Central memory CD8-positive, alpha-beta T cell (primary cell): ENCODE results near the gene ZIM2.

Experiments
- ATAC-seq: fragments of 150-1000 bp; cut with Tn5 transposase; replicated peaks from 2 replicates; pipeline ENCODE4 v1.10.0; 2022; ENCODE audit warnings: mild to moderate bottlenecking, moderate FRiP score, moderate number of reproducible peaks; ENCODE audit not compliant: poor library complexity, severe bottlenecking; ENCODE audit errors: extremely low read depth
- DNase-seq, 2 donors: peaks; one replicate each; pipeline ENCODE4 v3.0.0; 2021; ENCODE audit warnings: low spot score in 2 of 2
- H3K27ac Mint-ChIP-seq: one replicate; pipeline ENCODE4 v1.8.0; 2022; ENCODE audit warnings: low read depth, mild to moderate bottlenecking, moderate library complexity, mixed read lengths
- H3K27me3 Mint-ChIP-seq: one replicate; pipeline ENCODE4 v1.8.0; 2022; ENCODE audit warnings: mixed read lengths
- H3K36me3 Mint-ChIP-seq: one replicate; pipeline ENCODE4 v1.8.0; 2022; ENCODE audit warnings: mild to moderate bottlenecking, moderate library complexity, mixed read lengths; ENCODE audit not compliant: insufficient read depth
- H3K4me1 Mint-ChIP-seq: one replicate; pipeline ENCODE4 v1.8.0; 2022; ENCODE audit warnings: mixed read lengths
- H3K4me3 Mint-ChIP-seq: one replicate; pipeline ENCODE4 v1.8.0; 2022; ENCODE audit warnings: mild to moderate bottlenecking, moderate library complexity, mixed read lengths
- H3K9me3 Mint-ChIP-seq: one replicate; pipeline ENCODE4 v1.8.0; 2022; ENCODE audit warnings: mixed read lengths

ZIM2 gene

DNA sequence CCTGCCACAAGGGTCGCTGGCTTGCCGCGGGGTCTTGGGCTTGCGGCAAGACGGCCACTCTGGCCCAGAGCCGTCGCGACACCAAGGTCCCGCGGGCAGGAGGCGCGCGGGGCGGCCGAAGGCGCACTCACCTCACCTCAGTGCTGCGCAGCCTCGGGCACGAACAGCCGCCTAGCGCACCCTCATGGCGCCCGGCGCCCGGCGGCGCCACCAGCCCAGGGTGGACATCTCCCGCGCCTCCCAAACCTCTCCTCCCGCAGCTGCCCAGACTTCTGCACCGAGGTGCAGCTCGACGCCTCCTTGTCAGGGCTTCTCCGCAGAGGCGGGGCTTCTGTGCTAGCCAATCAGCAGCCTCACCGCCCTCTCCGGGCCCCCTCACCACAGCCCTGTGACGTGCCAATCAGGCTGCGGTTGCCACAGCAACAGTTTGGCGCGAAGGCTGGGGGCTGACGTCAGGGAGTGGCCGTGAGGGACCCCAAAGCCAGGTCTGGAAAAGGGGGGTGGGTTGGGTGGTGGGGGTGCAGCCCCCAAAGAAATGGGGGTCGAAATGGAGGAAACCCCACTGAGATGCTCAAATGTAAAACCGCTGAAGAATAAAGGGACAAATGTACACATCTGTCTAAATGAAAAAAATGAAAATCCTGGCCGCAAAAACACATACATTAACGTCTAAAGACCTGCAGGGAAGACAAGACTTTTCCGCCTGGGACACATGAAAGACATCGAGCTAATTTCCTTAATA lies at the start of gene ZIM2, which contains the start of gene PEG3:
Gene ZIM2, minus strand, starts transcription at position 276 of the 742 bp plus-strand sequence. CDS start 16,449 bp downstream, outside the sequence.
Gene PEG3, minus strand, starts transcription at position 276 of the 742 bp plus-strand sequence. CDS start 16,071 bp downstream, outside the sequence.
- DNase-seq: no peak
- Mint-ChIP-seq H3K27me3 (peaks cover 7% of the 10 kb centered on the region), H3K9me3 (peaks cover 18% of the 10 kb centered on the region), H3K4me1 (peaks cover 8% of the 10 kb centered on the region), H3K27ac (no peak within 1 kb of the TSS), H3K4me3 (no peak within 1 kb of the TSS), H3K36me3 (no peaks in the 10 kb centered on the region)
- no peak for ATAC-seq

- Mint-ChIP-seq H3K27ac (no peak overlapping the region), H3K9me3 (peaks cover 24% of the 10 kb centered on the region), H3K4me3 (no peak overlapping the region), H3K27me3 (no peaks in the 10 kb centered on the region), H3K4me1 (no peaks in the 10 kb centered on the region), H3K36me3 (no peaks in the 10 kb centered on the region)
- ATAC-seq: no peak
- no peak for DNase-seq
Measured at GRCh38 chr19:56885173-56885985, 44.9 kb upstream of the ZIM2 start.

DNA sequence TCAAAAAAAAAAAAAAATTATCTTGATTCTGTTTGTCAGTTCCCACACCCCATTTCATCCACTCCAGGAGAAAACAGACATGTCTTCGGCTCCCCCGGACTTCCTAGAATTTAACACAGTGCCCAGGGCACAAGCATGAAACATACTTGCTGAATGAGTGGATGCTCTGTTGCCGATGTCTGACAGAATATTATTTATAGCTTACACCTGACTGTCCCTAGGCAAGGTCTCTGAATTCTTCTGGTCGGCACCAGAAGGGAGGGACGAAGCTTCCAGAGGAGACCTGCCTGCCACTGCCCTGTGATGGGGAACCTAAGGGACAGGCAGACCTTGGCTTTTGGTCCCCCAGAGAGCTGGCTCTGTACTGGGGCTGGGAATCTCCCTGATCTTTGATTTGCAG lies 43.9 kb upstream of the ZIM2 start:
- H3K9me3 Mint-ChIP-seq: peaks cover 26% of the 10 kb centered on the region
- no peaks in the 10 kb centered on the region for H3K4me1 Mint-ChIP-seq
- no peak overlapping the region for H3K27ac Mint-ChIP-seq
- H3K4me3 Mint-ChIP-seq: no peak overlapping the region
- no peak for ATAC-seq
- H3K27me3 Mint-ChIP-seq: no peaks in the 10 kb centered on the region
- DNase-seq: no peak
- no peaks in the 10 kb centered on the region for H3K36me3 Mint-ChIP-seq

DNA sequence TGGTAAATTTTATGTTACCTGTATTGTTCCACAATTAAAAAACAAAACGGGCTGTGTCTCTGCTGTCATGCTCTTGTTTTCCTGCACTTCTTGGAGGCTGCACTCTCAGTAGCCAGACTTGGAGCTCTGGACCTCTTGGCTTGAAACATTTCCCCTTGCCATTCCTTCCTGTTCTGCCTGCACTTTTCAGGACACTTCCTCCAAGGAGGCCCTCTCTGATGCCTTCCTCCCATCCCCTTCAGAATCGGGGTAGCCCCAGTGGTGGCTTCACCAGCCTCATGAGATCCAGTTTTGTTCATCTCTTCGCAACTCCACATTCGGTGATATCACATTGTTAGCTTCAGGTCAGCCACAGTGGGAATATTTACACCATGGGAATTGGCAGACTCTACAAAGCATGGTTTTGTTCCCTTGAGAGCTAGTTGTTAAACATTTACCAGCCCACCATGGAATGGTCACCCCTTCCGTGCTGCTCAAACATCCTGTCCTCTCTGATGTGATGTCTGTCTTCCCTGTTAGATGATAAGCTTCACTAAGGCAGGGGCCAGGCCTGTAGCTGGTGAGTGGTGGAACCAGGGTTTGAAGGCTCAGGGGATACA lies 40.2 kb upstream of the ZIM2 start:
- DNase-seq (no peak), ATAC-seq (no peak)
- Mint-ChIP-seq H3K27ac (no peak overlapping the region), H3K27me3 (no peaks in the 10 kb centered on the region), H3K4me3 (no peak overlapping the region), H3K9me3 (peaks cover 26% of the 10 kb centered on the region), H3K4me1 (no peaks in the 10 kb centered on the region), H3K36me3 (no peaks in the 10 kb centered on the region)

GRCh38 chr19:56877069-56877715 lies 36.7 kb upstream of the ZIM2 start:
- Mint-ChIP-seq H3K4me3 (no peak overlapping the region), H3K4me1 (no peaks in the 10 kb centered on the region), H3K27me3 (no peaks in the 10 kb centered on the region), H3K27ac (no peak overlapping the region), H3K36me3 (peaks cover 1% of the 10 kb centered on the region), H3K9me3 (peaks cover 40% of the 10 kb centered on the region)
- DNase-seq (no peak), ATAC-seq (no peak)

DNA sequence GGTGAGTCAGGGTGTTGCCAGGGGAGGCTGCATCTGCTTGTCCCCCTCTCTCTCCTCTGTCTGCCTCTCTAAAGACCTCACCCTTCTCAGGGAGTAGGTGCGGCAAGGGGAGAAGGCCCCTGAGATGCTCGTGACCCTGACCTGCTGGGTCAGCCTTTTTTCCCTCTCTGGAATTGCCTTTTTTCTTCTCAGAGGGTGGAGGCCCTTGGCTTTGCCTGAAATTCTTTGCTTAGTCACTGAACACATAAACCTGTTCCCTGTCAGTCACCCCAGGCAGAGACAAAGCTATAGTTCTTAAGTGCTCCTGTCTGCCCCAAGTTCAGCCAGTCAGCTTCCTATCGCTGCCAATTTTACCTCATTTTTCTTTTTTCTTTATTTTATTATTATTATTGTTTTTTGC lies 35.2 kb upstream of the ZIM2 start:
- Mint-ChIP-seq H3K27ac (no peak overlapping the region), H3K27me3 (no peaks in the 10 kb centered on the region), H3K4me1 (no peaks in the 10 kb centered on the region), H3K4me3 (no peak overlapping the region), H3K9me3 (peaks cover 37% of the 10 kb centered on the region), H3K36me3 (peaks cover 1% of the 10 kb centered on the region)
- ATAC-seq (no peak), DNase-seq (no peak)

DNA sequence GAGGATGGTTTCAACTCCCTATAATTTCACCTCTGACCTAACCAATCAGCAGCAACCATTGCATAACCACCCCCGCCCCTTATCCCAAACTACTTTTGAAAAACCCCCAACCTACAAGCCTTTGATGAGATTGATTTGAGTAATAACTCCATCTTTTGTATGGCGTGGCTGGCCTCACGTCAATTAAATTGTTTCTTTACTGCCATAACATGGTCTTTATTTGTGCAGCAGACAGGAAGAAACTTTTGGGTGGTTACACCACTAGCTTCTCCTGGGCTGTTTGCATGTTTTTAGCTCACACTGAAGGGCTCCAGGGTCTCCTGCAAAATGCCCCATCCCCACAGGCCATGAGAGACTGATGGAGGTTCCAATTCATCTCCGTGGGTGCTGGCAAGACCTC lies 34.0 kb upstream of the ZIM2 start:
- Mint-ChIP-seq H3K4me1 (no peaks in the 10 kb centered on the region), H3K9me3 (peaks cover 41% of the 10 kb centered on the region), H3K27ac (no peak overlapping the region), H3K27me3 (no peaks in the 10 kb centered on the region), H3K36me3 (peaks cover 1% of the 10 kb centered on the region), H3K4me3 (no peak overlapping the region)
- no peak for ATAC-seq
- no peak for DNase-seq

DNA sequence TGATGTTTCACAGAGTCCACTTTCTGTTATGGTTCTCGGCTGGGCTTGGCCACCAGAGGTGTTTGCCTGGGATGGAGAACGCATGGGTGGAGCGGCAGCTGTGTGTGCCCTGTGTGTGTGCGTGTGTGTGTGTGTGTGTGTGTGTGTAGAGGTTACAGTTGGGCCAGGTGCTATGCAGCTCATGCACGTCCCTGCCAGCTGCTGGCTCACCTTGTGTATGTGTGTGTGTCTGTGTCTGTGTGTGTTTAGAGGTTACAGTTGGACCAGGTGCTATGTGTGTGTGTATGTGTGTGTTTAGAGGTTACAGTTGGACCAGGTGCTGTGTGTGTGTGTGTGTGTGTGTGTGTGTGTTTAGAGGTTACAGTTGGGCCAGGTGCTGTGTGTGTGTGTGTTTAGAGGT lies 33.0 kb upstream of the ZIM2 start:
- Mint-ChIP-seq H3K36me3 (peaks cover 1% of the 10 kb centered on the region), H3K4me3 (no peak overlapping the region), H3K27ac (no peak overlapping the region), H3K27me3 (no peaks in the 10 kb centered on the region), H3K9me3 (peaks cover 41% of the 10 kb centered on the region), H3K4me1 (no peaks in the 10 kb centered on the region)
- DNase-seq (no peak), ATAC-seq (no peak)

DNA sequence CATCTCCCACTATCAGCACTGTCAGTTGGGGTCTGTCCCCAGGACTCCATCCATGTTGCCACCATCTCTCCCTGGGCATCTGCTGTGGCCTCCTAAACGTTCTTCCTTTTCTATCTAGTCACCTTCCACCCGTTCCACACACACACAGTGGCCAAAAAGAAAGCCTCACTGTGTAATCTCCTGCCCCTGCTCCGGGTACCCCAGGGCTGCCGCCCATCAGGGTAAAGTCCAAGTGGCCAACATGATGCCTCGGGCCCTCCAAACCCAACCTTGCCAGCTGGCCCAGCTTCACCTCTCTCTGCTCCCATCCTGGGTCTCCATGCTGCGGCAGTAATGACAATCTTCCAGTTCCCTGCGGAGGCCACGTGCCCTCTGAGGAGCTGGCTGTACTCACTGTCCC lies 29.4 kb upstream of the ZIM2 start:
- Mint-ChIP-seq H3K9me3 (peaks cover 40% of the 10 kb centered on the region), H3K27ac (no peak overlapping the region), H3K27me3 (no peaks in the 10 kb centered on the region), H3K4me1 (no peaks in the 10 kb centered on the region), H3K4me3 (no peak overlapping the region), H3K36me3 (peaks cover 1% of the 10 kb centered on the region)
- no peak for ATAC-seq
- DNase-seq: no peak

DNA sequence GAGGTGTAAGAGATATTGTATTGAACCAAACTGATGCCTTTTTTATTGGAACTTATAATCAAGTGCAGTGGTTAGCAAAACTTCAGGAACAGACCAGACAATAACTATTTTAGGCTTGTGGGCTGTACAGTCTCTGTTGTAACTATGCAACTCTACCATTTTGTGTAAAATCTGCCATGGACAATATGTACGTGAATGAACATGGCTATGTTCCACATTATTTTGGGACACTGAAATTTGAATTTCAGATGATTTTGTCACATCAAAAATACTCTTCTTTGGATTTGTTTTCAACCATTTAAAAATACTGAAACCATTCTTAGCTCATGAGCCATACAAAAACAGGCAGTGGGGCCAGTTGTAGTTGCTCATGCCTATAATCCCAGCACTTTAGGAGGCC lies 27.9 kb upstream of the ZIM2 start:
- H3K9me3 Mint-ChIP-seq: peaks cover 30% of the 10 kb centered on the region
- ATAC-seq (no peak), DNase-seq (no peak)
- H3K4me3 Mint-ChIP-seq: no peak overlapping the region
- H3K4me1 Mint-ChIP-seq: no peaks in the 10 kb centered on the region
- no peaks in the 10 kb centered on the region for H3K36me3 Mint-ChIP-seq
- H3K27me3 Mint-ChIP-seq: no peaks in the 10 kb centered on the region
- H3K27ac Mint-ChIP-seq: no peak overlapping the region

GRCh38 chr19:56866538-56866937 lies 26.0 kb upstream of the ZIM2 start:
- ATAC-seq (no peak), DNase-seq (no peak)
- H3K9me3 Mint-ChIP-seq: peaks cover 26% of the 10 kb centered on the region
- no peak overlapping the region for H3K4me3 Mint-ChIP-seq
- no peak overlapping the region for H3K27ac Mint-ChIP-seq
- H3K36me3 Mint-ChIP-seq: no peaks in the 10 kb centered on the region
- no peaks in the 10 kb centered on the region for H3K27me3 Mint-ChIP-seq
- no peaks in the 10 kb centered on the region for H3K4me1 Mint-ChIP-seq

DNA sequence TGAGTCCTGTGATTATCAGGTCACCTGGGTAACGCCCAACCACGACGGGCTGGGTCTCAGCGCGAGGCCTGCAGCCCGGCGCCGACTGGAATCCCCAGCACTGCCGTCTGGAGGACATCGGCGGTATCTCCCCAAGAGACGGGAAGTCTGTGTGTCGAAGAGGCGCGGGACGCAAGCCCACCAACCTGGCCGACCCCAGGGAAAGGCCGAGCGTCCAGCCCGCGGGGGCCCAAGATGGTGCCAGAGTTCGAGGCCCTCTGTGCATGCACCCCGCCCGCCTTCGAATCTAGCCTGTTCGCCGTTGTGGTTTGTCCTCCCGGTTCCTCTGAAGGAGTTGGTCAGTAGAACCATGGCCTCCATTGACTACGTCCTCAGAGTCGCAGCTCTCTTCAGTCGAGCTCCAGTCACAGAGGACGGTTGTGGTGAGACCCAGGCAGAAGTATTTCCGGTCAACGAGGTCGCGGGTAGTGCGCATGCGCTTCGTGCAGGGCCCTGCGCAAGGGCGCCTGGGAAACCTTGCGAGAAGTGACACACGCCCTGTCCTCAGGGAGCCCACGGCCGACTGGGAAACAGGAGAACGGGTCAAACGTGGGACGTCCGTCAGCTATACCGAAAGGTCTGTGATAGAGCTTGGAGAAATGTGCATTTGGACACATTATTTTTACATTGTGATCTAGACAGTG lies 24.1 kb upstream of the ZIM2 start:
- Mint-ChIP-seq H3K27ac (no peak overlapping the region), H3K9me3 (peaks cover 12% of the 10 kb centered on the region), H3K27me3 (no peaks in the 10 kb centered on the region), H3K4me3 (no peak overlapping the region), H3K4me1 (no peaks in the 10 kb centered on the region), H3K36me3 (no peaks in the 10 kb centered on the region)
- no peak for ATAC-seq
- DNase-seq: no peak
